PC-3 (cell line): Measurements from ENCODE around the gene ENKD1. TPM values are rescaled to one million over a fixed set of nuclear protein-coding genes. Genes with fewer than 3 reads are reported as not detected.

Experiments used
- ATAC-seq: fragments of 200-7000 bp; cut with Tn5 transposase; 2 replicates; pipeline ENCODE4 v1.9.1; 2020; ENCODE audit warnings: mild to moderate bottlenecking, moderate library complexity
- BruUV-seq: library from RNA; stranded (reverse); fragments of 400-500 nt; replicated peaks from 2 replicates; lab custom pipeline; 2021; lab: Mats Ljungman, UMichigan
- CTCF ChIA-PET: fragments of 300-600 bp; sonication (Branson Sonifier 250); formaldehyde crosslinking; loops from one replicate; lab custom pipeline; 2022; ENCODE audit warnings: antibody characterized with exemption; lab: Charles Lee
- POLR2A ChIA-PET: fragments of 300-600 bp; sonication (Branson Sonifier 250); formaldehyde crosslinking; loops from one replicate; lab custom pipeline; 2022; ENCODE audit warnings: antibody characterized with exemption; ENCODE audit not compliant: unreplicated experiment; lab: Charles Lee
- DNase-seq: peaks from one replicate; pipeline ENCODE4 v3.0.0-alpha.2; 2015
- H2AFZ ChIP-seq: fragments of 300-600 bp; sonication (generic); 2 replicates; pipeline ENCODE4 v1.6.0; 2016; ENCODE audit warnings: antibody characterized with exemption, low read length
- H3F3A ChIP-seq: fragments of 300-600 bp; sonication (generic); one replicate; pipeline ENCODE4 v1.6.0; 2017; ENCODE audit warnings: antibody characterized with exemption, low read length, control low read depth, mild to moderate bottlenecking; ENCODE audit not compliant: unreplicated experiment
- H3K27ac ChIP-seq: fragments of 300-600 bp; sonication (generic); 2 replicates; pipeline ENCODE4 v1.5.1; 2016; ENCODE audit warnings: mild to moderate bottlenecking, low read length
- H3K27me3 ChIP-seq: fragments of 300-600 bp; sonication (generic); 2 replicates; pipeline ENCODE4 v1.6.1; 2016; ENCODE audit warnings: low read length, mixed read lengths
- H3K36me3 ChIP-seq: fragments of 300-600 bp; sonication (generic); 2 replicates; pipeline ENCODE4 v1.6.1; 2016; ENCODE audit warnings: low read depth, mixed run types, low read length, mixed read lengths
- H3K4me1 ChIP-seq: fragments of 300-600 bp; sonication (generic); 2 replicates; pipeline ENCODE4 v1.5.1; 2016; ENCODE audit warnings: low read length; ENCODE audit not compliant: insufficient read depth
- H3K4me2 ChIP-seq: fragments of 300-600 bp; sonication (generic); 2 replicates; pipeline ENCODE4 v1.6.0; 2016; ENCODE audit warnings: low read length
- H3K4me3 ChIP-seq: fragments of 300-600 bp; sonication (generic); 2 replicates; pipeline ENCODE4 v1.5.1; 2016; ENCODE audit warnings: mild to moderate bottlenecking, low read length, mixed read lengths
- H3K79me2 ChIP-seq: fragments of 300-600 bp; sonication (generic); 2 replicates; pipeline ENCODE4 v1.6.1; 2017; ENCODE audit warnings: low read length, mixed read lengths
- H3K9ac ChIP-seq: fragments of 300-600 bp; sonication (generic); 2 replicates; pipeline ENCODE4 v1.6.0; 2016; ENCODE audit warnings: mild to moderate bottlenecking, low read length
- H3K9me2 ChIP-seq: fragments of 300-600 bp; sonication (generic); replicated peaks from 2 replicates; pipeline ENCODE4 v1.6.1; 2016; ENCODE audit warnings: mixed run types, low read length, mixed read lengths
- H3K9me3 ChIP-seq: fragments of 300-600 bp; sonication (generic); 2 replicates; pipeline ENCODE4 v1.6.1; 2016; ENCODE audit warnings: low read length, mixed read lengths
- H4K20me1 ChIP-seq: fragments of 300-600 bp; sonication (generic); 2 replicates; pipeline ENCODE4 v1.6.1; 2016; ENCODE audit warnings: low read length, mixed read lengths
- EZH2 ChIP-seq: fragments of 300-600 bp; sonication (generic); IDR thresholded peaks from one replicate; pipeline ENCODE4 v1.6.1; 2017; ENCODE audit warnings: antibody characterized with exemption, mild to moderate bottlenecking, low read length; ENCODE audit not compliant: unreplicated experiment
- EZH2phosphoT487 ChIP-seq: fragments of 300-600 bp; sonication (generic); IDR thresholded peaks from 2 replicates; pipeline ENCODE4 v1.6.1; 2018; ENCODE audit warnings: mild to moderate bottlenecking, antibody characterized with exemption, low read length, borderline replicate concordance
- intact Hi-C: fragments of 100-400 bp; cut with micrococcal nuclease; formaldehyde crosslinking; loops from 2 replicates; pipeline ENCODE4 v1.9.0; 2023
- total RNA-seq: library from RNA; depleted of rRNA; stranded (reverse); fragments of >200 nt; gene quantifications from 2 replicates; pipeline ENCODE4 v1.2.3, GENCODE V29; 2014
- TF ChIP-seq, protein P1 (sequence below): fragments of 300-600 bp; sonication (generic); conservative IDR thresholded peaks from 2 replicates; pipeline ENCODE4 v1.5.1; 2017; ENCODE audit warnings: antibody characterized with exemption, low read depth, mild to moderate bottlenecking, low read length

ENKD1 gene
- total RNA-seq, 1 experiment from 2014 or later = 19.4 TPM

DNA sequence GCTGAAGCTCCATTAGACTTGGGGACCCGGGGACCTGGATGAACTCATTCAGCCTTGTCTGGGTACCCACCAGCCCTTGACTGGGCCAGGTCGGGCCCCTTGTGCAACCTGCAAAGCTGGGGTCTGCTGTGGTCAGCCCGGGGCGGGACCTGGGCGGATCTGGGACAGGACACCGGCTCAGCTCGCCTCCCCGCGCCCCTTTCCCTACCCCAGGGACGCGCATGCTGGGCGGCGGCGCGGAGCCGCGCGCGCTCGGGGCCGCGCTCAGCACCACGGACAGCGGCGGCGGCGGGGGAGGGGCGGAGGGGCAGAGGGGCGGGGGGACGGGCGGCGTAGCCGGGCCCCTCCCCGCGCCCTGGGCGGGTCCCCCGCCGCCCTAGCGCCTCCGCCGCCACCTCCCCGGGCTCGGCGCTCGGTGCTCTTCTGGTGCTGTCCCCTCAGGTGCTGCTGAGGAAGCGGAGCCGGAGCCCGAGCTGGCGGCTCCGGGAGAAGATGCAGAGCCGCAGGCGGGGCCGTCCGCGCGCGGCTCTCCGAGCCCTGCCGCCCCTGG, 13.9 kb downstream of the ENKD1 start:
- ChIA-PET POLR2A (no interaction called here), CTCF (interaction anchor here (0.6 kb wide), 1 partner anchor 90 kb away, joined by 3 read pairs; the partner anchor contains the start of gene CTCF)
- H3K79me2 ChIP-seq = no peaks in the 10 kb centered on the region
- no peaks in the 10 kb centered on the region for H3F3A ChIP-seq
- H3K9me2 ChIP-seq = no peaks in the 10 kb centered on the region
- peak; percentile 69 for ATAC-seq
- peak overlapping the region; percentile 68; the same call in 1 of the 2 replicates for H3K4me3 ChIP-seq
- H2AFZ ChIP-seq = no peak overlapping the region
- H3K9ac ChIP-seq = no peak overlapping the region
- H4K20me1 ChIP-seq = no peaks in the 10 kb centered on the region
- no peak overlapping the region for H3K27ac ChIP-seq
- no TSS peak for BruUV-seq
- no peaks in the 10 kb centered on the region; the same call in 1 of the 2 replicates for H3K4me1 ChIP-seq
- H3K27me3 ChIP-seq = no peaks in the 10 kb centered on the region
- peak overlapping the region; percentile 91; the same call in 1 of the 2 replicates for H3K4me2 ChIP-seq
- no peak for TF ChIP-seq EZH2phosphoT487
- no peak for TF ChIP-seq EZH2
- TF ChIP-seq, protein P1, sequence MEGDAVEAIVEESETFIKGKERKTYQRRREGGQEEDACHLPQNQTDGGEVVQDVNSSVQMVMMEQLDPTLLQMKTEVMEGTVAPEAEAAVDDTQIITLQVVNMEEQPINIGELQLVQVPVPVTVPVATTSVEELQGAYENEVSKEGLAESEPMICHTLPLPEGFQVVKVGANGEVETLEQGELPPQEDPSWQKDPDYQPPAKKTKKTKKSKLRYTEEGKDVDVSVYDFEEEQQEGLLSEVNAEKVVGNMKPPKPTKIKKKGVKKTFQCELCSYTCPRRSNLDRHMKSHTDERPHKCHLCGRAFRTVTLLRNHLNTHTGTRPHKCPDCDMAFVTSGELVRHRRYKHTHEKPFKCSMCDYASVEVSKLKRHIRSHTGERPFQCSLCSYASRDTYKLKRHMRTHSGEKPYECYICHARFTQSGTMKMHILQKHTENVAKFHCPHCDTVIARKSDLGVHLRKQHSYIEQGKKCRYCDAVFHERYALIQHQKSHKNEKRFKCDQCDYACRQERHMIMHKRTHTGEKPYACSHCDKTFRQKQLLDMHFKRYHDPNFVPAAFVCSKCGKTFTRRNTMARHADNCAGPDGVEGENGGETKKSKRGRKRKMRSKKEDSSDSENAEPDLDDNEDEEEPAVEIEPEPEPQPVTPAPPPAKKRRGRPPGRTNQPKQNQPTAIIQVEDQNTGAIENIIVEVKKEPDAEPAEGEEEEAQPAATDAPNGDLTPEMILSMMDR = no peak
- intact Hi-C loops = no loop called here
- H3K36me3 ChIP-seq = no peaks in the 10 kb centered on the region
- no peaks in the 10 kb centered on the region for H3K9me3 ChIP-seq
- DNase-seq = peak; percentile 37

DNA sequence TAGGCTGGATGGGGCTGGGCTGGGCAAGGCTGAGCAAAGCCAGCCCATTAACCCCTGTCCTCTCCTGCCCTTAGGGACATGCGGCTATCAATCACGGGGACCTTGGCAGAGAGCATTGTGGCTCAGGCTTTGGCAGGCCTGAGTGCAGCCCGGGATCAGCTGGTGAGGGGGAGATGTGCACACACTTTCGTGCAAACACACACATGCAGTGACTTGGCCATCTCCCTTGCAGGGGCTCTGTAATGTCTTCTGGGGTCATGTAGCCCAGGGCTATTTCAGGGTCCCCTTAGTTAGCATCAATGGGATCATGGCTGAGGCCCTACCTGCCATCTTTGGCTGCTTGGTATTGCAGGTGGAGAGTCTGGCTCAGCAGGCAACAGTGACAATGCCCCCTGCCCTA, 14.7 kb downstream of the ENKD1 start:
- no peak overlapping the region for H2AFZ ChIP-seq
- no peaks in the 10 kb centered on the region for H3K9me2 ChIP-seq
- no peaks in the 10 kb centered on the region for H3K79me2 ChIP-seq
- no peaks in the 10 kb centered on the region for H3K36me3 ChIP-seq
- ATAC-seq = no peak
- no peak overlapping the region for H3K4me3 ChIP-seq
- intact Hi-C loops = no loop called here
- no peak overlapping the region for H3K9ac ChIP-seq
- H3K9me3 ChIP-seq = no peaks in the 10 kb centered on the region
- ChIA-PET CTCF (no interaction called here), POLR2A (no interaction called here)
- no peaks in the 10 kb centered on the region for H4K20me1 ChIP-seq
- no peak overlapping the region for H3K27ac ChIP-seq
- H3K4me1 ChIP-seq = no peaks in the 10 kb centered on the region; the same call in 1 of the 2 replicates
- H3F3A ChIP-seq = no peaks in the 10 kb centered on the region
- BruUV-seq = no TSS peak
- DNase-seq = no peak
- H3K27me3 ChIP-seq = no peaks in the 10 kb centered on the region
- H3K4me2 ChIP-seq = no peak overlapping the region
- no peak for TF ChIP-seq EZH2
- TF ChIP-seq EZH2phosphoT487 = no peak
- TF ChIP-seq, protein P1 = no peak

DNA sequence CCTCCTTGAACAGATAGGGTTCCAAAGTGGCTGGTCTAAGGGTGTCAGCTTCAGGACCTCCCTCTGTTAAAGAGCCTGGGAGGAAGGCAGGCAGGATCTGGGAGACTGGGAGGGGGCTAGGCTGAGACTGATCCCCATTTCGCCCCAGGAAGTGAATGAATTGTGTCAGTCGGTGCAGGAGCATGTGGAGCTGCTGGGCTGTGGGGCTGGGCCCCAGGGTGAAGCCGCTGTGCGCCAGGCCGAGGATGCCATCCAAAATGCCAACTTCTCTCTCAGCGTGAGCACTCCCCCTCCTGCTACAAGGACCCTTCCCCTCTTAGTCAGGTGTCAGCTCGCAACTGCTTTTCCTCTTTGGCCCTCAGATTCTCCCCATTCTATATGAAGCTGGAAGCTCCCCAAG, 15.5 kb downstream of the ENKD1 start:
- BruUV-seq = no TSS peak
- no peaks in the 10 kb centered on the region for H3F3A ChIP-seq
- intact Hi-C loops = no loop called here
- no peak for ATAC-seq
- no peaks in the 10 kb centered on the region for H3K27me3 ChIP-seq
- no peaks in the 10 kb centered on the region for H4K20me1 ChIP-seq
- no peaks in the 10 kb centered on the region for H3K79me2 ChIP-seq
- TF ChIP-seq EZH2 = no peak
- TF ChIP-seq EZH2phosphoT487 = no peak
- TF ChIP-seq, protein P1 = no peak
- H3K9ac ChIP-seq = no peak overlapping the region
- H3K9me2 ChIP-seq = no peaks in the 10 kb centered on the region
- no peak overlapping the region for H3K27ac ChIP-seq
- no peaks in the 10 kb centered on the region; the same call in 1 of the 2 replicates for H3K4me1 ChIP-seq
- no peaks in the 10 kb centered on the region for H3K36me3 ChIP-seq
- H3K9me3 ChIP-seq = no peaks in the 10 kb centered on the region
- CTCF ChIA-PET = no interaction called here
- POLR2A ChIA-PET = no interaction called here
- H3K4me3 ChIP-seq = no peak overlapping the region
- H2AFZ ChIP-seq = no peak overlapping the region
- no peak for DNase-seq
- no peak overlapping the region for H3K4me2 ChIP-seq
